ENCODE data around the gene ZFP62.
"Not testable (repeated sequence)": the region's sequence is repeated elsewhere in the genome, so short reads cannot be mapped to it uniquely, and the experiment has no call there.

DNA sequence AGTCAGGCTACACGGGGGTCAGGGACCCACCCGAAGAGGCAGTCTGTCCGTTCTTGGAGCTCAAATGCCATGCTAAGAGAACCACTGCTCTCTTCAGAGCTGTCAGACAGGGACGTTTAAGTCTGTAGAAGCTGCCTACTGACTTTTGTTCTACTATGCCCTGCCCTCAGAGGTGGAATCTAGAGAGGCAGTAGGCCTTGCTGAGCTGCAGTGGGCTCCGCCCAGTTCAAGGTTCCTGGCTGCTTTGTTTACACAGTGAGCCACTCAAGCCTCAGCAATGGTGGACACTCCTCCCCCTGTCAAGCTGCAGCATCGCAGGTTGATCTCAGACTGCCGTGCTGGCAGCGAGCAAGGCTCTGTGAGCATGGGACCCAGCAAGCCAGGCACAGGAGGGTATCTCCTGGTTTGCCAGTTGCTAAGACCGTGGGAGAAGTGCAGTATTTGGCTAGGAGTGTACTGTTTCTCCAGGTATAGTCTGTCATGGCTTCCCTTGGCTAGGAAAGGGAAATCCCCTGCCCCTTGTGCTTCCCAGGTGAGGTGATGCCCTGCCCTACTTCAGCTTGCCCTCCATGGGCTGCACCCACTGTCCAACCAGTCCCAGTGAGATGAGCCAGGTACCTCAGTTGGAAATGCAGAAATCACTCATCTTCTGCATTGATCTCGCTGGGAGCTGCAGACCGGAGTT, 24.9 kb upstream of the ZFP62 start:
- TF ChIP-seq EZH2 (IDR thresholded peaks at IDR 0.05); POLR2AphosphoS5 (IDR thresholded peaks at IDR 0.05; ENCODE audit: borderline replicate concordance, low read depth, low read length); FOXP2 (optimal IDR thresholded peaks at IDR 0.05; ENCODE audit: control extremely low read depth, extremely low read length, insufficient read depth): not testable (repeated sequence)

All from SK-N-MC (cell line).